DND-41 (cell line): ENCODE measurements around the gene HES4.

ENCODE experiments used
- CTCF ChIP-seq: IDR thresholded peaks from 2 replicates; pipeline ENCODE4 v1.5.1; 2012; ENCODE audit warnings: borderline replicate concordance, low read length, moderate library complexity, mild to moderate bottlenecking; ENCODE audit not compliant: poor library complexity, severe bottlenecking; ENCODE audit errors: extremely low read depth
- EZH2 ChIP-seq: IDR thresholded peaks from 3 replicates; pipeline ENCODE4 v1.6.1; 2012; ENCODE audit warnings: borderline replicate concordance, low read depth, mild to moderate bottlenecking, moderate library complexity, low read length, inconsistent platforms; ENCODE audit not compliant: severe bottlenecking

- TF ChIP-seq CTCF (no peak), EZH2 (no peak)
These were observed 42.9 kb upstream of the HES4 start for GRCh38 chr1:1042835-1043234.
